ENCODE measurements around the gene AMZ1.

Gene AMZ1, protein sequence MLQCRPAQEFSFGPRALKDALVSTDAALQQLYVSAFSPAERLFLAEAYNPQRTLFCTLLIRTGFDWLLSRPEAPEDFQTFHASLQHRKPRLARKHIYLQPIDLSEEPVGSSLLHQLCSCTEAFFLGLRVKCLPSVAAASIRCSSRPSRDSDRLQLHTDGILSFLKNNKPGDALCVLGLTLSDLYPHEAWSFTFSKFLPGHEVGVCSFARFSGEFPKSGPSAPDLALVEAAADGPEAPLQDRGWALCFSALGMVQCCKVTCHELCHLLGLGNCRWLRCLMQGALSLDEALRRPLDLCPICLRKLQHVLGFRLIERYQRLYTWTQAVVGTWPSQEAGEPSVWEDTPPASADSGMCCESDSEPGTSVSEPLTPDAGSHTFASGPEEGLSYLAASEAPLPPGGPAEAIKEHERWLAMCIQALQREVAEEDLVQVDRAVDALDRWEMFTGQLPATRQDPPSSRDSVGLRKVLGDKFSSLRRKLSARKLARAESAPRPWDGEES

DNA sequence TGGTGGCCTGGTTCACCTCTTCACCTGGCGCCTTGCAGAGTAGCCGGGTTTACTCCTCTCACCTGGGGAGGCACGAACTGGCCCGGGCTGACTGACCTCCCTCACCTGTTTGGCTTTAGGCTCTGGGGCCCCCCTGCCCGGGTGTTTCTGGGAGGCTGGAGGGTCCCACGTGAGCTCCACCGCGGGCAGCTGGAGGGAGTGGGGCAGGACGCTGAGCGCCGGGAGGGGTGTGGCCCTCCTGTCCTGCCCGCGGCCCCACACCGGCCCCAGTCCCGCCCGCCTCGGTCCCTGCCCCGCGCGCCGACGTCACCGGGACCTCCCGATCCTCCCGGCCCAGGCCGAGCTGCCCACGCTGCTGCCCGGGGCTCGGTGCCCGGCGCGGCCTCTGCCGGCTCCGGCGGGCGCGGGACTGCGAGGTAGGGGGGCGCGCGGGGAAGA, at the start of gene AMZ1:
AMZ1 (plus strand) TSS at position 322 of the 438 bp plus-strand sequence. CDS start 12,250 bp downstream, outside the sequence.
- DNase-seq (ENCODE audit: low read depth, low spot score) = no peak

DNA sequence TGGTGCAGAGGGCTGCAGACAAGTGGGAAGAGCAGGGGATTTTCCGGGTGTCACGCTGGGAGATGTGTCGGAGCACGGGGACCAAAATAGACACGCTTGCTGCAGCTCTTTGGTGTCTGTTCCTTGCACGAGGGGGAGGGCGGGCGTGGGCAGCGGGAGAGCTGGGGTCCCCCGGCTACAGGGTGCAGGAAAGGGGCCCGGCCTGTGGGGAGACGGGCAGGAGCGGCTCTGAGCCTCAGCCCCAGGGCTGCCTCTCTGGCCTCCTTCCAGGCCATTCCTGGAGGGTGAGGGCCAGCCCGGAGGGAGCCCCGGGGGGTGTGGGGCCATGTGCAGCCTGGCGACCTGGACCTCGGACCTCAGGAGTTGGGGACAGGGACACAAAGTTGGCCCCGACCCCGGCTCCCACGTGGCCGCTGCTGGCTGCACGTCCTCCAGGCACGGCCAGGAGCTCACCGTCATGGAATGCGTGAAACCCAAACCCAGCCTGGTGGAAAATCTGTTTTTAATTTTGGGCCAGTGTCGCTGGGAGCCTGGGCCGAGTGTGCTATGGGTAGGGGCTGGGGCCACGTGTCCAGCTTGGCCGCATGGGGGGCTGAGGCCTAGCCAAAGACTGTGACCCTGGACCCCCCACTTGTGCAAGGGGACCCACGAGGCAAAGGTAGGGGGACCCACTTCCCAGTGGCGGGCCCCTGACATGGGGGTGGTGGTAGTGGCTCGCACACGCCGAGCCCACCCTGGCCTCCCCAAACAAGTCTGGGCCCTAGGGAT, 49.6 kb upstream of the AMZ1 start:
- no peak for DNase-seq (ENCODE audit: low read depth, low spot score)

DNA sequence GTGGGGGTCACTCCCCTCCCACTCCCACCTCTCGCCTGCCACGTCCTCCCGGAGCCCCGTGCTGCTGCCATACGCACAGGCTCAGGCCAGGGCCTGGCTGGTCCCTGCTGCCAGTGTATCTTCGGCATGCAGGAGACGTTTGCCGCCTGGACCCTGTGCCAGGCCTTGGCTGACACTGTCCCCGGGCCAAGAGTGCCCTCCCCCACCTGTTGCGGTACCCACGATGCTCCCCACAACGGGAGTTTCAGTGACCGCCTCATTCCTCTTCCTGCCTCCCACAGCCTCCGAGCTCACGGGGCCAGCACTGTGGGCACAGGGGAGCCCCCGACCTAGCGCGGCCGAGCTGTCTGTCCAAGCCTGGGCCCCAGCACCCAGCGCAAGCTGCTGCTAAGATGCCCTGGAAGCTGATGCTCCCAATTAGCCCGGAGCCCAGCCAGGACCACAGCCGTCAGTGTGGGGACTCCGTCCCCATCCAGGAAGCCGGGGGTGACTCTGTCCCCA, 48.8 kb upstream of the AMZ1 start:
- no peak for DNase-seq (ENCODE audit: low read depth, low spot score)

DNA sequence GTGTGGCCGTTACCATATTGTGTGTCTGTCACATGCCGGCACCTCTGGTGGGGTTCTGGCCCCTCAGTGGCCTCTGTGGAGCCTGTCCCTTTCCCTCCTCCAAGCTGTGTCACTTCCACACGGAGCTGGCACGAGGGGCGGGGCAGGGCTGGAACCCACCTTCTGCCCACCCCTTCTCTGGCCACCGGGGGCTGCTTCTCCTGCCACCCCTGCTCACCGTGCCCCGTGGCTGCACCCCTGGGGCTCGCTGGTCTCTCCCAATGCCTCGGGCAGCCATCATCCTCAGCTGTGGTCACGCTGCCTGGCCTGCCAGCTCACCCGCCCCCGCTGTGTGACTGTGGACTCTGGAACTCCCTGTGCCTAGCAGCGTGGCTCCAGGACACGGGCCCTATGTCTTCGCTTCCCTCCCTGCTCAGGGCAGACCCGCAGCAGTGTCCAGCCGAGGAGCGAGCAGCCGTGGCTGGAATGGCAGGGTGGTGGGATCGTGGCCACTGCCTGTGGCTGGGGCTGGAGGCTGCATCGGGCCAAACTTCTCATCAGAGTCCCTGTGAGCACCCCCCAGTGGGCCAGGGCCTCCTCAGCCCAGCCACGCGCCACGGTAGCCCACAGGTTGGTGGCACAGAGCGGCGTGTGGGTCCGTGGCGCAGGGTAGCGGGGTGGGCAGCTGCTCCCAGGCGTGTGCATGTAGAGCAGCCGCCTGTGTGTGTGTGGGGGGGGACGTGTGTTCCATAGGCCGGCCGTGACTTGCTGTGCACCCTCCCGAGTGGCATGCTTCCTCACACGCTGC, 48.1 kb upstream of the AMZ1 start:
- no peak for DNase-seq (ENCODE audit: low read depth, low spot score)

DNA sequence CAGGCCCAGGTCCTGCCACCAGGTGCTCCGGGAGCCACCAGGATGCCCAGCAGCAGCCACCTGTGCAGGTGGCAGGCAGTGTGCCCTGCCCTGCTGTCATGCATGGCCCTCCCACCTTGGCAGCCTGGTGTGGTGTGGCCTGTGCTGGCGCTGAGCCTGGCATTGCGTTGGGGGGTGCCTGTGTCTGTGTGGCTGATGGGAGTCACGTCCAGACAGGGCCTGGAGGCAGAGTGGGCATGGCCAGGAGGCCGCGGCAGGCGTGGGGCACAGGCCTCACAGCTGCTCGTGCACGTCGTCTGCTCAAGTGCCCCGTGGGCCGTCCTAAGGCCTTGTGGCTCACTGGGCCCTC, 47.5 kb upstream of the AMZ1 start:
- no peak for DNase-seq (ENCODE audit: low read depth, low spot score)

DNA sequence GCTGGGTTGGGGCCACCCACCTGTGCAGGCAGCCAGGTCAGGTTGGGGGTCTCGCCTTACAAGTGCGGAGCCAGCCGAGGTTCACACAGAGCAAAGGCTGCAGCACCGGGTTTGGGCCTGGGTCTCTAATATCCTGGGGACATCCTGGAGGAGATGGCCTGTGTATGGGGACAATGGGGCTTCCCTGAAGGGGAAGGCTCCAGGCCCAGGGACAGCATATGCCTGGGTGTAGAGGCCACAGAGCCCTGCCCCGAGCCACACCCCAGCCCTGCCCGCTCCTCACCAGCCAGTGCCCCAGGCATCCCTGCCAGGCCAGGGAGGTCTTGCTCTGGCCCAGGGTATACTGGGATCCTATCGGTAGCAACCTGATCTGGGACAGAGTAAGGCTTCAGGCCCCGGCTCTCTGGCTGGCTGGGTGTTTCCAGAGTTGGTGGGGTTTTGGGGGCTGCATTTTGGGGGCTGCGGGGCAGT, 47.1 kb upstream of the AMZ1 start:
- no peak for DNase-seq (ENCODE audit: low read depth, low spot score)

DNA sequence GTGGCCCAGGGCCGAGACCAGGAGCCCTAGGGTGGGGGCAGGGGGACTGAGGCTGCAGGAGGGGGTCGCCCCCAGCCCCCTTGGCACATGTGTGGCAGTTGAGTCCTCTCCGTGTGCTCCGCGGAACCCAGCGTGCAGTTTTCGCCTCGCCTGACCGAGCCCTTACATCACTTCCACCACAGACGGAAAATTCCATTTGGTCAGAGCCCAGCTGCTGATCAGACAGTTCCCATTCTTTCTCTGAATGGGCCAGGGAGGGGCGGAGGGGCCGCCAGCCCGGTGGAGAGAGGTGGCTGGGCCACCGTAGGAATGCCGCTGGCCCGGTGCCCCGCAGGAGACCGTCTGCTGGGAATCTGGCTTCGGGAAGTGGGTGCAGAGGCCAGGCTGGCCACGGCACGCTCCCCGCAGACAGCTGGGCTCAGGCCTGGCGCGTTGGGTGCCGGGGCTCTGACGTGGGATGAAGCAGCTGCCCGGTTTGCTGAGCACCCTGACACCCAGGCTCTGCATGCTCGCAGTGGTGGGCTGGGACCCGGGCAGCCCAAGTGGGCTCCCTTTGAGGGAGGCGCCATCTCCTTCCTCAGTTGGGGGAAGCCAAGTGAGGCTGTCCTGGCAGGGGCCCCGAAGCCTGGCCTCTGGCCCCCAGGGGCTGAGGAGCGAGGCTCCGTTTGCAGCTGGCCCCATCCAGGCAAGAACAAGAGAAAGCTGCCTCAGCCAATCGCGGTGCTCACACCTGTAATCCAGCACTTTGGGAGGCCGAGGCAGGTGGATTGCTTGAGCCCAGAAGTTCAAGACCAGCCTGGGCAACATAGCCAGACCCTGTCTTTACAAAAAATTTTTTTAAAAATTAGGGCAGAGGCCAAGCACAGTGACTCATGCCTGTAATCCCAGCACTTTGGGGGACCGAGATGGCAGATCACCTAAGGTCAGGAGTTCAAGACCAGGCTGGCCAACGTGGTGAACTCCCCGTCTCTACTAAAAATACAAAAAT, 46.3 kb upstream of the AMZ1 start:
- DNase-seq (ENCODE audit: low read depth, low spot score) = peak; percentile 80

DNA sequence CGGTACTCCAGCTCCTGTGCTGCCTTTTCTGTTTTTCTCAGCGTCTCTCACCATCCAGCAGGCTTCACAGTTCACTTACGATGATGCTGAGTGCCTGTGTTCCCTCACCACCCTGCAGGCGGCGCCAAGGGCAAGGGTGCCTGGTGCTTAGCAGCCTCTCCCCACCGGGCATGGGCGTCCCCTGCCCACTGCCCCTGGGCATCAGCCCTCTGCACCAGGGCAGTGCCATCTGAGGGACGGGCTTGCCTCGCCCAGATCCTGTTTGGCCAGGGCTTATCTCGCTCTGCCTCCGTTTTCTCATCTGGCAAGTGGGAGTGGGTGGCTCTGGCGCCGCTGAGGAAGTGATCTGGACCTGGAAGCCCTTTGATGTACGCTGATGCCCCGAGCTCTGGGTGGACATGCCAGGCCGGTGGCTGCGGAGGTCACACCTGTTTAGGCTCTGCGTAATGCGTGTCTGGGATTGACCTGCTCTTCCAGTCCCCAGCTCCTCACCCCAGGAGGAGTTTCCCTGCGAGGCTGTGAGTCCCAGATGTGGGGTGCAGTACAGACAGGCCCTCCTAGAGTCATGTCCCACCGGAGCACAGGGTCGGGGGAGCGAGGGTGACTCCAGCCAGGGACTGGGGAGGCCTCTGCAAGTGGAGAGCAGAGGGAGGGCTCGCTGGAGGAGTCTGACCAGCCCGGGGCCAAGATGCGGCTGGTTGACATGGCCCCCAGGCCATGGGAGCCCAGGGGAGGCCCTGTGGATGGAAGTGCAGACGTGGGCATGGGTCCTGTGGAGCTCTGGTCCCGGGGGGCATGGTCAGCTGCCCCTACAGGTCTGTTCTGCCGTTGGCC, 44.4 kb upstream of the AMZ1 start:
- DNase-seq (ENCODE audit: low read depth, low spot score) = no peak

DNA sequence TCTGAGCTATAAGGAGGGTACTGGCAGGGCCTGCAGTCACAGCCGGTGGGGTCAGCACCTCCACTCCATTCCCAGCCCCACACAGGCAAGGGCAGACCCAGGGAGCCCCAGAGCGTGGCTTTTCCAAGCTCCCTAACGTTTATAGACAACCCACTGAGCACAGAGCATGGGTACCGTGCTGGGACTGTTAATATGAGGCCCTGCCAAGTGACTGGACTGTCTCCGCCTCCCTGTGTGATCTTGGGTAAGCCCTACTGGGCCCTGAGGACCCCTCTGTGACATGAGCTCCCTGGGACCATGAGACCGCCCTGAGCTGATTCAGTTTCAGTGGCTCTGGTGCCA, 43.8 kb upstream of the AMZ1 start:
- DNase-seq (ENCODE audit: low read depth, low spot score) = no peak

DNA sequence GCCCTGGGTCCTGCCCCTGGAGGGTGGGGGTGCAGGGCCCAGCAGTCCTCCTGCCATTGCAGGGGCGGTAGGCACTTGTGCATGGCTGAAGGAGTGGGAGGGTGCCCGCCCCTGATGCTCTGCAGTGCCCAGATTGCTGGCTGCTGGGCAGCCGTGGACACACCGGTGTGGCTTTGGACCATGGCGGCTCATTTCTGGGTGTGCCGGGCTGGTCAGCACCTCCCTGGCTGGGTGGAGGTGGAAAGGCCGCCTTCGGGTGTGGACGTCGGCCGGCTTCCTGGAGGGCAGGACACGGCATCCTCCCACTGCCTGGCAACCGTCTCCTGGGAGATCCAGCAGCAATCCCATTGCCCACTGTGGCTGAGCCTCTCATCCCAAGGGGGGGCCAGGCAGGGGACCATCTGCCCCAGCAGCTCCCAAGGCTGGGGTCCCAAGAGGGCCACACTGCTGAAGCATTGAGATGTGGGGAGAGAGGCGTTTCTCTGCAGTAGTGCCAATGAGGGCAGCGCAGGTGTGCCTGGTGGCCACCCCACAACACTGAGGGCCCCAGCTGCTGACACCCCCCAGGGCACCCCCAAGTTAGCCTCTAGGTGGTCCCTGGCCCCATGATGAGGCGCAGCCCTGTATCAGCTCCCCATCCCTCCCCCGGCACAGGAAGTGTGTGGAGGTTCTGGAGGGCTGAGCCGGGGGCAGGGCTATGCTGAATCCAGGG, 43.3 kb upstream of the AMZ1 start:
- DNase-seq (ENCODE audit: low read depth, low spot score) = no peak

DNA sequence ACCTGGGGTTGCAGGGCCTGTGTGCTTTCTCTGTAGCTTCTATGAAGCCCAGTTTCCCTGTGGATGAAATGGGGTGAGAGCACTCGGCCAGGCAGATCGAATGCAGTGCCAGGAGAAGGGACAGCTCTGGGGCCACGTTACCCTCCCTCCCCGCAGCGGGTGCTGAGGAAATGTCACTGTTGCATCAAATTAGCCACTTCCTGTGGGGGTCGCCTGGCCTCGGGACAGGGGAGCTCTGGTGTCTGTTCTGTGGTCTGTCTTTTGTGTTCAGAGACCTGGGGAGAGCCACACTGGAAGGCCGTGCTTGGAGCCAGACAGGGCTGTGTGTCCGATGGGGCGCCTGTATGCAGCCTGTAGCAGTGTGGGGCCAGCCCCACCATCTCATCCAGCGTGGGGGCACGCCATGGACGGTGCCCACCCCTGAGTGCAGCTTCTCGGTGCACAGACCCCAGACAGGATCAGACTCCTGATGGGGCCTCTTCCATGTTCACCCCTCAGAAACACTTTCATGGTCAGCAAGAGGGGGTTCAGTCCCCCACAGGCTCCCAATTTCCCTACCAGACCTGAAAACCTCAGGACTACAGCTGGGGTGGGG, 42.6 kb upstream of the AMZ1 start:
- no peak for DNase-seq (ENCODE audit: low read depth, low spot score)

DNA sequence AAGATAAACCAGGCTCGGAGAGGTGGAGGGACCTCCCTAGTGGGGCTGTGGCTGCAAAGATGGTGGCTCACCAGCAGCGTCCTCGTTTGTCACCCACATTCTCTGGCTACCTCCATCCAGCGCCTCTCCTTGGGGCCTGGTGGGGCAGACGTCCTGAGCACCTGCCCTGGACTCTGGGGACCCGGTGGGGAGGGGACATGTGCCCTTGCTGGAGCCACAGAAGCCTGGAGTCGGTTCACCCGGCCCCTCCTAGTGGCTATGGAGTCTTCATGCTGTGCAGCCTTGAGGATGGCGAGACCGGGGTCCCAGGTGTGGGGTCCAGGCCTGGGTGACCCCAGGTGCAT, 41.7 kb upstream of the AMZ1 start:
- no peak for DNase-seq (ENCODE audit: low read depth, low spot score)

DNA sequence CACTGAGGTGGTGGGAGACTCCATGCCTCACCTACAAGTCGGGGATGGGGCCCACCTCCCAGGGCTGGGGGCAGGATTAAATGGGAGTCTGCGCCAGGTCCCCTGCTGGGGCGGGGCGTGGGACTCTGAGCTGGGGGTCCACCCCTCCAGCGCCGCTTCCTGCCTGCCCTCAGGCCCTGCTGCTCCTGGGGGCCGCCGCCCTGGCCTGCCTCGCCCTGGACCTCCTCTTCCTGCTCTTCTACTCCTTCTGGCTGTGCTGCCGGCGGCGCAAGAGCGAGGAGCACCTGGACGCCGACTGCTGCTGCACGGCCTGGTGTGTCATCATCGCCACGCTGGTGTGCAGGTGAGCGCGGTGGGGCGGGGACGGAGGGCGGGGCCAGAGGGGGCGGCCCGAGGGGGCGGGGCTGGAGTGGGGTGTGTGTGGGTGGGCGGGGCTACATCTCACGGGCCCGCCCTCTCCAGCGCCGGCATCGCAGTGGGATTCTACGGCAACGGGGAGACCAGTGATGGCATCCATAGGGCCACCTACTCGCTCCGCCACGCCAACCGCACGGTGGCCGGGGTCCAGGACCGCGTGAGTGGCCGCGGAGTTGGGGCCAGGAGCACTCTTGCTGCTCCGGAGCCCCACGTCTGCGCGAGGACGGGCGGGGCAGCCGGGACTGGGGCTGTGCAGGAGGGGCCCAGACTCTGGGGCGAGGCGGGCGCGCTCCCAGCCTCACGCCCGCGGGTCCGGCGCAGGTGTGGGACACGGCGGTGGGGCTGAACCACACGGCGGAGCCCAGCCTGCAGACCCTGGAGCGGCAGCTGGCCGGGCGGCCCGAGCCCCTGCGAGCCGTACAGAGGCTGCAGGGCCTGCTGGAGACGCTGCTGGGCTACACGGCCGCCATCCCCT, 41.1 kb upstream of the AMZ1 start:
- DNase-seq (ENCODE audit: low read depth, low spot score) = no peak

DNA sequence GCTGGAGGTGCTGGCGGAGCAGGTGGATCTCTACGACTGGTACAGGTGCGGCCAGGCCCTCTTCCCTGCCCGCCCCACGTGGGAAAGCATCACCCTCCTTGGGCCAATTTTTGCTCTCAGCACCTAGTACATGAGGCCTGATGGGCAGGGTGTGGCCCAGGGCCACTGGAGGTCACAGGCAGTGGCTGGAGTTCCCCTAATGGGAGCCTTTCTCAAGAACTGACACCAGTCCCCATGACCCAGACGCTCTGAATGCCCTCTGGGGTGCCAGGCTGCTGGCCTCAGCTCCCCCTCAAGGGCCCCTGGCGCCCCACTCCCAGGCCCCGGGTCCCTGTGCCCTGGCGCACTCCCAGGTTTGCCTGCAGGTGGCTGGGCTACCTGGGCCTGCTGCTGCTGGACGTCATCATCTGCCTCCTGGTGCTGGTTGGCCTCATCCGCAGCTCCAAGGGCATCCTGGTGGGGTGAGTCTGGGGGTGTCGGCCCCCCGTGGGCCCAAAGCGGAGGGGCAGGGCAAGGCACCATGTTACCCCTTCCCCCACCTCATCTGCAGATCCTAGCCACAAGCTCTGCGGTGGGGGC, 40.3 kb upstream of the AMZ1 start:
- no peak for DNase-seq (ENCODE audit: low read depth, low spot score)

DNA sequence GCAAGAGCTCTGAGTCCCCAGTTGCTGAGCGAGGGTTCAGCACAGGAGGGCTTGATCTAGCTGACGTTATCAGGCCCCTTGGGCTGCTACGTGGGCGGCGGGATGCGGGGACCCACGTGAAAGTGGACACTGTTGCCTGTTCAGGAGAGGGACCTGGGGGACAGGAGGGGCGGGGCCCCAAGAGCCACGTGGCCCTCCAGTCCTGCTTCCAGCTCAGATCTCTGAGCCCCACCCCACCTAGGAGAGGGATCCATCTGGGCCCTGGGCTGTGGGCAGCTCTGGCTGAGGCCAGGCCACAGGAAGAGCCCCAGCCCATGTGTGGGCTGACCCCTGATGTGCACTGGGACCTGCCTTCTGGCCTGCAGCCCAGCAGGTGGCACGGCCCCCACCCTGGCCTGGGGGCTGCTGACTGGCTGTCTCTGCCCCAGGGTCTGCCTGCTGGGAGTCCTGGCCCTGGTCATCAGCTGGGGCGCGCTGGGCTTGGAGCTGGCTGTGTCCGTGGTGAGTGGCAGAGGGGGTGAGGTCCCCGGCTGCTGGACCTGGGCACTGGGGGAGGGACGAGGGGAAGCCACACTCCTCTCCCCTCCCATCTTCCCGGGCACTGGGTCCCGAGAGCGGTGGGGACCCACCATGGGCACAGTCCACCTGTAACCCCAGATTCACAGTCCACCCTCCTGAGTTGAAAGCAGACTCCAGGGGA, 38.7 kb upstream of the AMZ1 start:
- DNase-seq (ENCODE audit: low read depth, low spot score) = no peak

DNA sequence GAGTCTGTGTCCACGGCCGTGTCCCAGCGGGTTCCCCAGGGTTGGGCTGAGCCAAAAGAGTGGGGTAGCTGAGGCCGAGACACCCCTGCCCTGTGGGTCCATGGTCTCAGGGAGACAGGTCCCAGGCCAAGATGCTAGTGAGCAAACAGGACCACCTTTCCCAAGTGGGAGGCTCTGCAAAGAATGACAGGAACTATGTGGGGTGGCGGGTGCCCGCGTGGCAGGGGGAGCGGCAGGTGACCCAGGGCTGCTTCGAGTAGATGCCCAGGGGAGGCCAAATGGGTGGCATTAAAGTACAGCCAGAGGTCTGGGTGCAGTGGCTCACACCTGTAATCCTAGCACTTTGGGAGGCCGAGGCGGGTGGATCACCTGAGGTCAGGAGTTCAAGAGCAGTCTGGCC, 38.0 kb upstream of the AMZ1 start:
- DNase-seq (ENCODE audit: low read depth, low spot score) = no peak

DNA sequence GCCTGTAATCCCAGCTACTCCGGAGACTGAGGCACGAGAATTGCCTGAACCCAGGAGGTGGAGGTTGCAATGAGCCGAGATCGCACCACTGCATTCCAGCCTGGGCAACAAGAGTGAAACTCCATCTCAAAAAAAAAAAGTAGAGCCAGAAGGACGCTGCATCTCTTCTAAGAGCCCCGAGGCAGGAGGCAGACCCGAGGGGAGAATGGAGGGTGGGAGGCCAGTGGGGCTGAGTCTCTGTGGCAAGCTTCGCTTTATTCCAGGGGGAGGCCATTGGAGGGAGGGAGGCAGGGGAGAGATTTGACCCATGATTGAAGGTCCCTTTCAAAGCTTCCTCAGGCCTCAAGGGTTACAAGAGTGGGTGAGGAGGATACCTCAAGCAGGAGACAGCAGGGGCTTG, 37.6 kb upstream of the AMZ1 start:
- no peak for DNase-seq (ENCODE audit: low read depth, low spot score)

Data from brain pericyte (primary cell).